ENCODE data around the gene HOXD3. TPM values are rescaled to one million over a fixed set of nuclear protein-coding genes. Genes with fewer than 3 reads are reported as not detected.

HOXD3 gene
- total and polyA plus RNA-seq, 2 of the 8 experiments (the other 6 are each of a cell fraction or from before 2014, with no cell fraction given), result not detected

DNA sequence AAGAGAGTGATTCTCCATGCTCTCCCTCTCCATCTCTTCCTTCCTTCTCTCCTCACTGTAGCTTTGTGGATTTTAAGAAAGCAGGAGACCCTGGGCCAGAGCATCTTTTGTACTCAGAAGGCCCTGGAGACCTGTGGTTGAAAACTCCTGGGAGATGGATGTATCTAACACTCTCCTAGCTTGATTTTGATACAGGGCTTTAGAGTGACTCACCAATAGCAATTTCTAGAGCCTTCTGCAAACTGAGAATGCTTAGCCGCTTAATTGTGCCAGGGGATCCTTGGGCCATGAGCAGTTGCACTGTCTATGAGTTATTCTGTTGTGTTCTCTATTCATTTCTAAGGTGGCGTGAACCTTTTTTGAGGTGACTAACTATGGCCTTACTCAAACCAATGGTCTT is 49.0 kb downstream of the HOXD3 start (continued):
- no peak for TF ChIP-seq ASH2L (IDR thresholded peaks at IDR 0.05; ENCODE audit: low read length)
- TF ChIP-seq TEAD4 (IDR thresholded peaks at IDR 0.05; ENCODE audit: low read depth, low read length), result no peak
- TF ChIP-seq, protein P1, sequence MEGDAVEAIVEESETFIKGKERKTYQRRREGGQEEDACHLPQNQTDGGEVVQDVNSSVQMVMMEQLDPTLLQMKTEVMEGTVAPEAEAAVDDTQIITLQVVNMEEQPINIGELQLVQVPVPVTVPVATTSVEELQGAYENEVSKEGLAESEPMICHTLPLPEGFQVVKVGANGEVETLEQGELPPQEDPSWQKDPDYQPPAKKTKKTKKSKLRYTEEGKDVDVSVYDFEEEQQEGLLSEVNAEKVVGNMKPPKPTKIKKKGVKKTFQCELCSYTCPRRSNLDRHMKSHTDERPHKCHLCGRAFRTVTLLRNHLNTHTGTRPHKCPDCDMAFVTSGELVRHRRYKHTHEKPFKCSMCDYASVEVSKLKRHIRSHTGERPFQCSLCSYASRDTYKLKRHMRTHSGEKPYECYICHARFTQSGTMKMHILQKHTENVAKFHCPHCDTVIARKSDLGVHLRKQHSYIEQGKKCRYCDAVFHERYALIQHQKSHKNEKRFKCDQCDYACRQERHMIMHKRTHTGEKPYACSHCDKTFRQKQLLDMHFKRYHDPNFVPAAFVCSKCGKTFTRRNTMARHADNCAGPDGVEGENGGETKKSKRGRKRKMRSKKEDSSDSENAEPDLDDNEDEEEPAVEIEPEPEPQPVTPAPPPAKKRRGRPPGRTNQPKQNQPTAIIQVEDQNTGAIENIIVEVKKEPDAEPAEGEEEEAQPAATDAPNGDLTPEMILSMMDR (IDR thresholded peaks at IDR 0.05; ENCODE audit: control extremely low read depth in 1 of 3, insufficient read depth in 1 of 3, low read depth in 1 of 3, low read length in 3 of 3), result no peak
